Erythroblast (primary cell): ENCODE results near the gene C15orf39.

Experiments
- GATA1 ChIP-seq: IDR thresholded peaks from 2 replicates; pipeline ENCODE4 v1.6.1; 2011; ENCODE audit warnings: low read depth, mild to moderate bottlenecking, control low read depth, low read length, moderate library complexity
- POLR2A ChIP-seq: IDR thresholded peaks from 2 replicates; pipeline ENCODE4 v1.6.1; 2011; ENCODE audit warnings: mild to moderate bottlenecking, low read length

DNA sequence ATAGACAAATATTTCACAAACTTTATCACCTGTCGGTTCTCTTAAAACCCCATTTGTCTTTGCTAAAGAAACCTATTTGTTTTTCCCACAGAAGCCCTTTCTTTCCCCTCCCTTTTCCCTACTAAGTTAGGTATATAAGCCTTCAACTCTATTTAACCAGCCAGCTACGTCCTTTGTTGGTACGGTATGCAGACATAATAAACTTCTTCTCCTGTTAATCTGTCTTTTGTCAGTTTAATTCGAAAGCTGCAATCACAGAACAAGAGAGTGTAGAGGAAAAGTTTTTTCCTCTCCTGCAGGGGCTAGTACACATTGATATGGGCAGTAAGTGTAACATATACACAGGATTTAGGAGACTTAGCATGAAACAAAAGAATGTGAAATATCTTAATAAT lies 21.9 kb upstream of the C15orf39 start:
- no peak for TF ChIP-seq POLR2A
- no peak for TF ChIP-seq GATA1
